ENCODE measurements around the gene MAST3.

The MAST3 gene

DNA sequence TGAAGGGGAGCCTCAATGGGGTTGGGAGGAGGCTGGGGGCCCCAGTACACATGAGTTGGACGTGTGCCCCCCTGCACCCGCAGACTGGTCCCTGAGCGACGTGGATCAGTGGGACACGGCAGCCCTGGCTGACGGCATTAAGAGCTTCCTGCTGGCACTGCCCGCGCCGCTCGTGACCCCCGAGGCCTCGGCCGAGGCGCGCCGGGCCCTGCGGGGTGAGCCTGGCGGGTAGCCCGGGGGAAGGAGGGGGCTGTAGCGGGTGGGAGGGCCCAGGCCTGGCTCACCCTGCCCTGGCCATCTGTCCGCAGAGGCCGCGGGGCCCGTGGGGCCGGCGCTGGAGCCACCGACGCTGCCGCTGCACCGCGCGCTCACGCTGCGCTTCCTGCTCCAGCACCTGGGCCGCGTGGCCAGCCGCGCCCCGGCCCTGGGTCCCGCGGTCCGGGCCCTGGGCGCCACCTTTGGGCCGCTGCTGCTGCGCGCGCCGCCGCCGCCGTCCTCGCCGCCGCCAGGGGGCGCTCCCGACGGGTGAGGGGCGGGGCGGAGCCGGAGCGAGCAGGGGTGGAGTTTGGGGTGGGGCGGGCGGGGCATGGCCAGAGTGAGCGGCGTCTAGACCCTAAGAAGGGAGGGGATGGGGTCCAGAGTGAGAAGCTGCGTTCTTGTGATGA is 63.5 kb downstream of the MAST3 start:
- peaks cover 14% of the 10 kb centered on the region; the same call in 1 of the 2 replicates for H3K36me3 ChIP-seq (ENCODE audit: insufficient read depth, low read length)
- H3K4me2 ChIP-seq (ENCODE audit: low read depth, low read length, poor library complexity, severe bottlenecking): peak overlapping the region; percentile 78
- TF ChIP-seq, protein P1, sequence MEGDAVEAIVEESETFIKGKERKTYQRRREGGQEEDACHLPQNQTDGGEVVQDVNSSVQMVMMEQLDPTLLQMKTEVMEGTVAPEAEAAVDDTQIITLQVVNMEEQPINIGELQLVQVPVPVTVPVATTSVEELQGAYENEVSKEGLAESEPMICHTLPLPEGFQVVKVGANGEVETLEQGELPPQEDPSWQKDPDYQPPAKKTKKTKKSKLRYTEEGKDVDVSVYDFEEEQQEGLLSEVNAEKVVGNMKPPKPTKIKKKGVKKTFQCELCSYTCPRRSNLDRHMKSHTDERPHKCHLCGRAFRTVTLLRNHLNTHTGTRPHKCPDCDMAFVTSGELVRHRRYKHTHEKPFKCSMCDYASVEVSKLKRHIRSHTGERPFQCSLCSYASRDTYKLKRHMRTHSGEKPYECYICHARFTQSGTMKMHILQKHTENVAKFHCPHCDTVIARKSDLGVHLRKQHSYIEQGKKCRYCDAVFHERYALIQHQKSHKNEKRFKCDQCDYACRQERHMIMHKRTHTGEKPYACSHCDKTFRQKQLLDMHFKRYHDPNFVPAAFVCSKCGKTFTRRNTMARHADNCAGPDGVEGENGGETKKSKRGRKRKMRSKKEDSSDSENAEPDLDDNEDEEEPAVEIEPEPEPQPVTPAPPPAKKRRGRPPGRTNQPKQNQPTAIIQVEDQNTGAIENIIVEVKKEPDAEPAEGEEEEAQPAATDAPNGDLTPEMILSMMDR (conservative IDR thresholded peaks at IDR 0.05; ENCODE audit: low read length): peak; percentile 32
- TF ChIP-seq EZH2phosphoT487 (IDR thresholded peaks at IDR 0.05; ENCODE audit: borderline replicate concordance): no peak
- peak overlapping the region; percentile 69 for H3K4me3 ChIP-seq (ENCODE audit: low read length, poor library complexity, severe bottlenecking)
- no peaks in the 10 kb centered on the region for H4K20me1 ChIP-seq (ENCODE audit: insufficient read depth, low read length, poor library complexity, severe bottlenecking)
- H3K4me1 ChIP-seq (ENCODE audit: insufficient read depth, low read length, poor library complexity, severe bottlenecking): peaks cover 9% of the 10 kb centered on the region
- H3K9ac ChIP-seq (ENCODE audit: low read depth, low read length, poor library complexity, severe bottlenecking): peak overlapping the region; percentile 74
- peak overlapping the region; percentile 33; the same call in 1 of the 2 replicates for H2AFZ ChIP-seq (ENCODE audit: low read length)
- H3K9me3 ChIP-seq (ENCODE audit: insufficient read depth, low read depth, low read length): no peaks in the 10 kb centered on the region
- H3K9me2 ChIP-seq (replicated peaks; ENCODE audit: low read depth, low read length): no peaks in the 10 kb centered on the region
- peaks cover 1% of the 10 kb centered on the region; the same call in 1 of the 2 replicates for H3K79me2 ChIP-seq (ENCODE audit: insufficient read depth, low read length)
- no peaks in the 10 kb centered on the region for H3K27me3 ChIP-seq (ENCODE audit: insufficient read depth, low read length, poor library complexity, severe bottlenecking)
- H3F3A ChIP-seq (ENCODE audit: low read depth): no peaks in the 10 kb centered on the region

- no peak overlapping the region for H3K9ac ChIP-seq (ENCODE audit: low read depth, low read length, poor library complexity, severe bottlenecking)
- H2AFZ ChIP-seq (ENCODE audit: low read length): no peak overlapping the region
- H4K20me1 ChIP-seq (ENCODE audit: insufficient read depth, low read length, poor library complexity, severe bottlenecking): no peaks in the 10 kb centered on the region
- peak overlapping the region; percentile 14 for H3K4me2 ChIP-seq (ENCODE audit: low read depth, low read length, poor library complexity, severe bottlenecking)
- no peaks in the 10 kb centered on the region for H3F3A ChIP-seq (ENCODE audit: low read depth)
- peaks cover 5% of the 10 kb centered on the region for H3K4me1 ChIP-seq (ENCODE audit: insufficient read depth, low read length, poor library complexity, severe bottlenecking)
- H3K27me3 ChIP-seq (ENCODE audit: insufficient read depth, low read length, poor library complexity, severe bottlenecking): no peaks in the 10 kb centered on the region
- TF ChIP-seq EZH2phosphoT487 (IDR thresholded peaks at IDR 0.05; ENCODE audit: borderline replicate concordance): no peak
- TF ChIP-seq, protein P1 (conservative IDR thresholded peaks at IDR 0.05; ENCODE audit: low read length): no peak
- no peaks in the 10 kb centered on the region for H3K79me2 ChIP-seq (ENCODE audit: insufficient read depth, low read length)
- H3K4me3 ChIP-seq (ENCODE audit: low read length, poor library complexity, severe bottlenecking): no peak overlapping the region
- no peaks in the 10 kb centered on the region for H3K9me3 ChIP-seq (ENCODE audit: insufficient read depth, low read depth, low read length)
- peaks cover 14% of the 10 kb centered on the region; the same call in 1 of the 2 replicates for H3K36me3 ChIP-seq (ENCODE audit: insufficient read depth, low read length)
- H3K9me2 ChIP-seq (replicated peaks; ENCODE audit: low read depth, low read length): no peaks in the 10 kb centered on the region
Observed at GRCh38 chr19:18161636-18162002, 64.0 kb downstream of the MAST3 start.

GRCh38 chr19:18164072-18164471 is 66.5 kb downstream of the MAST3 start:
- Histone ChIP-seq H2AFZ (ENCODE audit: low read length) (no peak overlapping the region), H3K27me3 (ENCODE audit: insufficient read depth, low read length, poor library complexity, severe bottlenecking) (no peaks in the 10 kb centered on the region), H3K4me1 (ENCODE audit: insufficient read depth, low read length, poor library complexity, severe bottlenecking) (no peaks in the 10 kb centered on the region), H3K79me2 (ENCODE audit: insufficient read depth, low read length) (no peaks in the 10 kb centered on the region), H3K9me3 (ENCODE audit: insufficient read depth, low read depth, low read length) (no peaks in the 10 kb centered on the region), H3K4me3 (ENCODE audit: low read length, poor library complexity, severe bottlenecking) (no peak overlapping the region), H3K4me2 (ENCODE audit: low read depth, low read length, poor library complexity, severe bottlenecking) (no peak overlapping the region), H4K20me1 (ENCODE audit: insufficient read depth, low read length, poor library complexity, severe bottlenecking) (no peaks in the 10 kb centered on the region), H3F3A (ENCODE audit: low read depth) (no peaks in the 10 kb centered on the region), H3K9ac (ENCODE audit: low read depth, low read length, poor library complexity, severe bottlenecking) (no peak overlapping the region), H3K36me3 (ENCODE audit: insufficient read depth, low read length) (peaks cover 14% of the 10 kb centered on the region; the same call in 1 of the 2 replicates), H3K9me2 (replicated peaks; ENCODE audit: low read depth, low read length) (no peaks in the 10 kb centered on the region)
- TF ChIP-seq EZH2phosphoT487 (IDR thresholded peaks at IDR 0.05; ENCODE audit: borderline replicate concordance): no peak
- TF ChIP-seq, protein P1 (conservative IDR thresholded peaks at IDR 0.05; ENCODE audit: low read length): no peak
